ENCODE results near the gene LSG1.

LSG1 gene

DNA sequence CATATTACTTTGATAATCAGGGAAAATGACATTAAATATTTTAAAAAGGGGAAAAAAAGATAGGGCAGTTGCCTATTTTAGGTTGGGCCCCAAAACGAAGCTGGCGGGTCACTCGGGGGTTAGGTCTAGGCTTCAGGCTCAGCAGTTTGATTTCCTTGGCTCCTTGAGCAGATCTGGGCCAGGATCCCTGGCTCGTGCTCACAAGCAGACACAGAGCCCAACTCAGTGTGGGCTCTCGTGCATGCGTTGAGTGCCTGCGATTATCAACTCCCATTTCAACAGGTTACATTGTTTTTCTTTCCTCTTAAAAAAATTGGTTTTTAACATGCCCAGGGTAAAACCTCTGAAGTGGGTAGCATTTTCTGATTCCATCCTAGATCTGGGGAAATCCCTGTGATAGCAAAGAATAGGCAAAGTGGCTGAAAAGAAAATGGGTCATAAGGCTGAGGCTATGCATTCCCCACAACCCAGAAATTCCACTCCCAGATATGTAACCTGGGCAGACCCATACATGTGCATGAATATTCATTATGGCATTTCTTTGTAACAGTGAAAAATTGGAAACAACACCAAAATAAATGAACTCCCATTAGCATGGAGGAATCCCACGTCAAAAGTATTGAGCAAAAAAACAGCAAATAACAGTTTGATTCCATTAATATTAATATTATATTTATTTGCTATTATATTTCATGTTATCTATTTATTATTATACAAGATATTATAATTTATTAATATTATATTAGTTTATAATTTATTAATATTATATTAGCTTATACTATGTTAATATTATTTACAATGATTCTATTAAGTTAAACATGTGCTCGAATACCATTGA lies 41.5 kb upstream of the LSG1 start:
- TF ChIP-seq ZFX (IDR thresholded peaks at IDR 0.05), result no peak
- TF ChIP-seq, protein P1, sequence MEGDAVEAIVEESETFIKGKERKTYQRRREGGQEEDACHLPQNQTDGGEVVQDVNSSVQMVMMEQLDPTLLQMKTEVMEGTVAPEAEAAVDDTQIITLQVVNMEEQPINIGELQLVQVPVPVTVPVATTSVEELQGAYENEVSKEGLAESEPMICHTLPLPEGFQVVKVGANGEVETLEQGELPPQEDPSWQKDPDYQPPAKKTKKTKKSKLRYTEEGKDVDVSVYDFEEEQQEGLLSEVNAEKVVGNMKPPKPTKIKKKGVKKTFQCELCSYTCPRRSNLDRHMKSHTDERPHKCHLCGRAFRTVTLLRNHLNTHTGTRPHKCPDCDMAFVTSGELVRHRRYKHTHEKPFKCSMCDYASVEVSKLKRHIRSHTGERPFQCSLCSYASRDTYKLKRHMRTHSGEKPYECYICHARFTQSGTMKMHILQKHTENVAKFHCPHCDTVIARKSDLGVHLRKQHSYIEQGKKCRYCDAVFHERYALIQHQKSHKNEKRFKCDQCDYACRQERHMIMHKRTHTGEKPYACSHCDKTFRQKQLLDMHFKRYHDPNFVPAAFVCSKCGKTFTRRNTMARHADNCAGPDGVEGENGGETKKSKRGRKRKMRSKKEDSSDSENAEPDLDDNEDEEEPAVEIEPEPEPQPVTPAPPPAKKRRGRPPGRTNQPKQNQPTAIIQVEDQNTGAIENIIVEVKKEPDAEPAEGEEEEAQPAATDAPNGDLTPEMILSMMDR (conservative IDR thresholded peaks at IDR 0.05), result no peak

DNA sequence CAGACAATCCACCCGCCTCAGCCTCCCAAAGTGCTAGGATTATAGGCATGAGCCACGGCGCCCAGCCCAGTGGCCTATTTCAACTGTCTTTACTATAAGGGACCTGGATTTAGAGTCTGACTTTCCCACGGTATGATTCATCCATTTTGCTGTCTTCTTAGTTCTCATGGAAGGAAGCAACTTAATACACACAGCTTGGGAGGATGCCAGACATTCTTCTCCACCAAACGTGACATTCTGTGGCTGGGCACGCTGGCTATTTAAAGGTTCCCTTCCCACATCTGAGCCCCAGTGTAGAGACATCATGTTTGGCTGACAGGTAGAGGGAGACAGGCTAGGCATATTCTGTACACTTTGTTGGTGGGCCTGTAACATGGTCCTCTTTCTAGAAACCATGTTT lies 39.9 kb upstream of the LSG1 start:
- H3K27ac ChIP-seq, result no peak overlapping the region
- TF ChIP-seq, protein P1 (conservative IDR thresholded peaks at IDR 0.05), result no peak
- TF ChIP-seq ZFX (IDR thresholded peaks at IDR 0.05), result no peak

More for the DNA sequence above, 41.5 kb upstream of the LSG1 start:
- no peak overlapping the region for H3K27ac ChIP-seq

- TF ChIP-seq, protein P1 (conservative IDR thresholded peaks at IDR 0.05), result no peak
- TF ChIP-seq ZFX (IDR thresholded peaks at IDR 0.05), result no peak
- no peak overlapping the region for H3K27ac ChIP-seq
Observed at GRCh38 chr3:194711286-194711685, 39.3 kb upstream of the LSG1 start.

DNA sequence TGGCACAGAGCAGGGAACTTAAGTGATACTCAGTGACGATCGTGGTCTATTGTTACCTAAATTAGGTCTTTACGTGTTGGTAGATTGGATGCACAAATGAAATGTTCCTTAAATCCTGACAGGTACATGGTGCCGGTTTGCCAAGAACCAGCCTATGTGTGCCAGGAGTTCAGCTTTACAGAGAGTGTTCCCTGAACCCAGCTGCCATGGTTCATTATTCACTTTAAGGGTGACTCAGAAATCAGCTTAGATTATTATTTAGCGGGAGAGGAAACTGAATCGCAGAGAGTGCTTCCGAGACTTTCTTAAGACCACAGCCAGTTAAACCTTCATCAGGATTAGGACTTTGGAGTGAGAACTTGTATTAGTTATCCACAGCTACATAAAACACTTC lies 35.2 kb upstream of the LSG1 start:
- no peak overlapping the region for H3K27ac ChIP-seq
- TF ChIP-seq, protein P1 (conservative IDR thresholded peaks at IDR 0.05), result no peak
- no peak for TF ChIP-seq ZFX (IDR thresholded peaks at IDR 0.05)

GRCh38 chr3:194705761-194706160 lies 33.8 kb upstream of the LSG1 start:
- no peak overlapping the region for H3K27ac ChIP-seq
- TF ChIP-seq, protein P1 (conservative IDR thresholded peaks at IDR 0.05), result no peak
- TF ChIP-seq ZFX (IDR thresholded peaks at IDR 0.05), result no peak

- no peak for TF ChIP-seq ZFX (IDR thresholded peaks at IDR 0.05)
- TF ChIP-seq, protein P1 (conservative IDR thresholded peaks at IDR 0.05), result no peak
- H3K27ac ChIP-seq, result no peak overlapping the region
Observed at GRCh38 chr3:194705227-194705626, 33.2 kb upstream of the LSG1 start.

DNA sequence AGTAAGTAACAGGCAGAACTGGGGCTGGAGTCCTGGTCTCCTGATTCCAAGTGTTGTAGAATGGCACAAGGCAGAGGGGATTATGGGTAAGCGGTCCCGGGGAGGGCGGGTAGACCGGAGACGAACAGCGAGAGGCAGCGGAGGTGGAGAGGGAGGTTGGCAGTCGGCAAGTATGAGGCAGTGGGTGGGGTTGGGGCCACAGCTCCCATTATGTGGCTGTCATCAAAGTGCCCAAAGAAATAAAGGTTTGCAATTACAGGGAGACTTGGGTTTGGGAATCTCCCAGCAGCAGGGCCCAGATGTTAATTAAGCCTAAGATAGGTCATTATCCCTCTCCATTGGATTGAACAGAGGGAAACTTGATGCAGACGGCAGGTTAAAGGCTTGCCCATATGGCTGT lies 30.6 kb upstream of the LSG1 start:
- H3K27ac ChIP-seq, result no peak overlapping the region
- TF ChIP-seq, protein P1 (conservative IDR thresholded peaks at IDR 0.05), result no peak
- no peak for TF ChIP-seq ZFX (IDR thresholded peaks at IDR 0.05)

Measured in C4-2B (cell line).